ENCODE measurements around the gene PCSK5. TPM values are rescaled to one million over a fixed set of nuclear protein-coding genes. Genes with fewer than 3 reads are reported as not detected.
A peak's percentile ranks its signal among the peaks of the same experiment; 100 is the strongest.
"Not testable (repeated sequence)": the region's sequence is repeated elsewhere in the genome, so short reads cannot be mapped to it uniquely, and the experiment has no call there.

Gene PCSK5
- total RNA-seq, 1 experiment from 2014 or later: 0.48 TPM

GRCh38 chr9:76007935-76008334 is 117.5 kb downstream of the PCSK5 start:
- DNase-seq (ENCODE audit: low spot score): no peak

- no peak for DNase-seq (ENCODE audit: low spot score)
Observed at GRCh38 chr9:76013809-76014208, 123.3 kb downstream of the PCSK5 start.

GRCh38 chr9:76018235-76018634 is 127.8 kb downstream of the PCSK5 start:
- no peak for DNase-seq (ENCODE audit: low spot score)

DNA sequence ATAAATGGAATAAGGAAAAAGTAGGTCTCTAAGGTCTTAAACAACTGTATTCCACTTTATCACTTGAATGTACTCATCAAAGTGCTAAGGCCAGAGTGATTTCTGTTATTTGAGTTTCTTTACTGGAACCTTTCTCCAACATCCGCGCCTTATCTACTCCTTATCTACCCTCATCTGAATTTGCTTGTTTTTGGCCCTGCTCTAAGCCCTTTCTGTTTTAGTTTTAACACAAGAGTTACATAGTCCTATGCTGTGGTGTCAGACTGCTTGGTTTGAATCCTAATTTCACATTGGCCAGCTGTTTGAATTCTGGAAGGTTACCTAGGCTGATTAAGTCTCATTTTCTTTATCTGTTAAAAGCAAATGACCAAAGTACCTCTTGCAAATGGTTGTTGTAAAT is 128.3 kb downstream of the PCSK5 start:
- DNase-seq (ENCODE audit: low spot score): no peak

DNA sequence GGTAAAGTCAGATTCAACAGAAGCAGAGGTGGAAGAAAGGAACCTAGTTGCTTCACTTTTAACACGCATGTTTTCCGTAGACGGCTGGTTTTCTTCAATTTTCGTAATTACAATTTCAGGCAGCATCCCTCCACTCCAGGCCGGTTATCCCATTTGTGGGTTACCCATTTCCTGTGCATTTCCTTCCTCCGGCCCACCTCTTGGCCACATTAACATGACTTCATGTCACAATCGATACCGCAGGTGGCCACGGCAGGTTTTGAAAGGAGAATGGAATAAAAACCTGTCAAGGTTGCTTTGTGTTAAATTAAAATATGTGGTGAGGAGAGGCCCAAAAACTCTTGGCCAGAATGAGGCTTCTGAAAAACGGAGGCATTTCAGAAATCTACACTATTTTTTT is 130.2 kb downstream of the PCSK5 start:
- DNase-seq (ENCODE audit: low spot score): no peak

DNA sequence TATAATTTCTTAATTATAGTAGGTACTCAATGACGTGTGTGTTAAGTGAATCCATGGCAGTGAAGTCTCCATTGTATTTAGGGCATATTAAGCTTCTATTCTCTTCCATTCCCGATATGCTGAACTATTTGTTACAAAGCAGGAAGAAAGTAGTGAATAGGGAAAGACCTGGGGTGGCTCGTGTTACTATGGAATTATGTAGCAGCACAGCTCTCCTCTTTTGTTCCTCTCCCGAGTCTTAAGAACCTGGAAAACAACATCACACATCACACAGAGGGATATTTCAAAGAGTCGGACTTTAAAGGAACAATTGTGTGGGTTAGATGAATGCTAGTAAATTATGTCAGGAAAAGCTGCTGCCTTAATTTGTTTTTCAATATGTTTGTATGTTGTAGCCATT is 131.8 kb downstream of the PCSK5 start:
- no peak for DNase-seq (ENCODE audit: low spot score)

DNA sequence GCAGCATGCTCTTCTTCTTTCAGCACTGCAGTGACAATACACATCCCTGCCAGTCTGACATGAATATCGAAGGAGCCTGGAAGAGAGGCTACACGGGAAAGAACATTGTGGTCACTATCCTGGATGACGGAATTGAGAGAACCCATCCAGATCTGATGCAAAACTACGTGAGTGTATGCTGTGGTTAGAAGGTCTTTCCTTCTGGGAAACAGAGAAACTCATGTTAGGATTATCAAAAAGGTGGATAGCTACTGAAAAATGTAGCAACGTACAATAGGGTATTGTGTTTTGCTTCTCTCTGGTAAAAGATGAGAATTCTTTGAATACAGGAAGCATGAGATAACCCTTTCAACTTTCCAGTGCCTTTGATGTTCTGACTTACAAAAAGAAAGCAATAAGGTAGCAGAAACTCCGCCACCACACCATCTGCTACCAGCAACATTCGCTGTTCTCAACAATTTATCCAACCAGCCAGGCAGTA is 133.3 kb downstream of the PCSK5 start:
- DNase-seq (ENCODE audit: low spot score): peak; percentile 40

- no peak for DNase-seq (ENCODE audit: low spot score)
Observed at GRCh38 chr9:76025286-76025685, 134.8 kb downstream of the PCSK5 start.

GRCh38 chr9:76026796-76027195 is 136.3 kb downstream of the PCSK5 start:
- DNase-seq (ENCODE audit: low spot score): no peak

DNA sequence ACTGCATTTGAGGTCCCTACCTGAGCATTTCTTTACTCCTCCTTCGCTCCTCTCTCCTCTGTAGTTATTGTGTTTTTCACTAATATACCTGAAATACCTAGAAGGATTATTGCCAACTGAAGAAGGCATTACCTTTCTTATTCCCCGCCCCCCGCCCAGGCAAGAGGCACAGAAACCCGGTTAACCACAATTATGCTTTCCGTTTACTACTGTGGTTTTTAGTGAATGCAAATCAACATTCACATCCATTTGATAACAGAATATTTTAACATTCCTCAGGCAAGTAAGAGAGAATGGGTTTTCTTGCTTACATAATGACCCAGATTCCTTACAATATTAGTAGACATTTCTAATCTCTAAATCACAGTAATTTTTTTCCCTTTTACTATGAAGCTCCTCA is 136.9 kb downstream of the PCSK5 start:
- peak; percentile 10 for DNase-seq (ENCODE audit: low spot score)

GRCh38 chr9:76027861-76028260 is 137.4 kb downstream of the PCSK5 start:
- no peak for DNase-seq (ENCODE audit: low spot score)

DNA sequence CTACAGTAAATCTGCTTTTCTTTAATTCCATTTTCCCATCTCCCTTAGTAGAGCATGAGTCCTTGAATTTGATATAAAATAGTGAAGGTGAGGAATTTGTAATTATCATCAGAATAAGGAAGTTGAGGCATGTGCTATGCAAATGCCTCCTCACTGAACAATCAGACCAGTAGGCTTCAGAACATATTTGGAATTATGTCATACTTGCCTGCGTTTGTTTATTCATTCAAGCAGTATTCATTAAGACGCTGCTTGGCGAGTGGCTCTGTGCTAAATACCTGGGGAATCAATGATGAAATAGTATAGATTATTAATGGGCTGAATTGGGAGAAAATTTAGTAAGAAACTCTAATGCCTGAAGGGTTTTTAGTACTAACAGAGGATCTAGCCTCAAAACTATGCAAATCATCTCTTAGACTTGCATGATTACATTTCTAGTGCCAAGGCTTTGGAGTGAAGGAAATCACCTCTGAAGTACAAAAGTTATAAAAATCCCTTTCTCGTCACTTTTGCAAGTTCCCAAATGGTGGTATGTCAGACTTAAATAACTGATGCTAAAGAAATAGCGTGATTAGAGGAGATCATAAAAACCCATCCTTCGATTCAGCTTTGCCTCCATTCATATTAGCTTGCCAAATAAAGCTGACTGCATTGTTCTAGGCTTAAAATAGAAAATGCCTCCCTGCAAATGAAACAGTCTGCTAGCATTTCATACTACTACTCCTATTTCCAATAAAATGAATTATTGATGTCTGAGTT is 141.7 kb downstream of the PCSK5 start:
- no peak for DNase-seq (ENCODE audit: low spot score)

DNA sequence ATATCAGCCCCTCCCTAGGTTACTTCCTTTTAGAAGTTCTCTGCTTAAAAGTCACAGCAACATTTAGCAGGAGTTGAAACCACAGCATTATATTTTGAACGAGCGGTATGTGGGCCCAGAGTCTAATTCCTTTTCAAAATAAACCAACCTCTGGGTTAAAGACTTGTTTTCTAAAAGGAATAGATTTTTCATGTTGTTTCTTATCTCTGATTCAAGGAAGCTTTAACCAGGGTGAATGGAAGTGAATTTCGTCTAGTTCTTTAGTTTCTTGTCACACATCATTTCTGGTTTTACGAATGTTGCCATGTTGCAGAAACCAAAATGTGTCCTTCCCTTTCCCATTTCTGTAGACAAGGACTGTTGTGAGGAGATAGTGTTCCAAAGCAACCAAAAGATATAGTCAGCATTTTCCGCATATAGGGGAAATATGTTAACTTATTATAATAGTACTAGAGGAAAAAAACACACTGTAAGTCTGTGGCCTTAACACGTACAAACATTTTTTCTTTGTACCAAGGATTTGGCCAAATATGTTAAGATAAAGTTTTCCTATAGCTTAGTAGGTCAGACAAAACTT is 142.4 kb downstream of the PCSK5 start:
- DNase-seq (ENCODE audit: low spot score): no peak

DNA sequence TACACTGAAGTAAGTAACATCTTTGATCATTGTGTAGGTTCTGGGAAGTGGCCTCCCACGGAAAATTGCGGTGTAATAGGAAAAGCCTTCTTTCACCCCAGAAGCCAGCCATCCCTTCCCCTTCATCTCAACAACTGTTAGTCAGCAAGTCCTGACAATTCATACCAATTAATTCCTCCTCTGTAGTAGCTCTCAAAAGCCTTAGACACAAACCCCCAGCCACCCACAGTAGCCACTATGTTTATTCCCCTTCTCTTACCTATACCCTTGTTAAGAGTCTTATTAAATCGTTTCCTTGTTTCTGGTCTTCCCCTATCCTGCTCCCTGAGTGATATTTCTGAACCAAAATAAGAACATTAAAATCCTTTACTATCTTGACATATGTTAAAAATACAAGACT is 143.6 kb downstream of the PCSK5 start:
- no peak for DNase-seq (ENCODE audit: low spot score)

GRCh38 chr9:76036762-76037161 is 146.3 kb downstream of the PCSK5 start:
- no peak for DNase-seq (ENCODE audit: low spot score)

- DNase-seq (ENCODE audit: low spot score): no peak
Observed at GRCh38 chr9:76037587-76038225, 147.2 kb downstream of the PCSK5 start.

- DNase-seq (ENCODE audit: low spot score): no peak
Observed at GRCh38 chr9:76038431-76038830, 148.0 kb downstream of the PCSK5 start.

DNA sequence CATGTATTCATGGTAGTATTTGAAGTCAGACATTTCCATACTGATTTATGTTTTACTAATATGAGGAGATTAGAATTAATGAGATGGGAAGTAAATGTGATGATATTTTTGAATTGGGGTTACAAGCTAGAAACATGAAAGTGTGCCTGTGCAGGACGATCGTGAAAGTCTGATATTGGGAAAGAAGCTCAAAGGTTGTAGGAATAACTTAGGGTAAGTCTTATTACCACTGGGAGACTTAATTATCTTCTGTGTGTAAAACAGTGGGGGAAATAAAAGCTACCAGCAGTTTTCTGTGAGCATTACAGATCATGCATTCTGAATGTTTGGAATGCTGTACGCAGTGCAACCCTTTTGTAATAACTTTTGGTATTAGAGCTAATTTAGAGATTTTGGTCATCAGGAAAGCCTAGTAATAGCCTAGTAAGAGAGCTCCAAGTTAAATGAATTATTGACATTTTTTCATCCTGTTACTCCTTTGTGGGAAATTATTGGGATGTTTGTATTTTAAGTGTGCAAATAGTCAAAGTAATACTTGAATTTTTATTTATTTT is 153.9 kb downstream of the PCSK5 start:
- no peak for DNase-seq (ENCODE audit: low spot score)

DNA sequence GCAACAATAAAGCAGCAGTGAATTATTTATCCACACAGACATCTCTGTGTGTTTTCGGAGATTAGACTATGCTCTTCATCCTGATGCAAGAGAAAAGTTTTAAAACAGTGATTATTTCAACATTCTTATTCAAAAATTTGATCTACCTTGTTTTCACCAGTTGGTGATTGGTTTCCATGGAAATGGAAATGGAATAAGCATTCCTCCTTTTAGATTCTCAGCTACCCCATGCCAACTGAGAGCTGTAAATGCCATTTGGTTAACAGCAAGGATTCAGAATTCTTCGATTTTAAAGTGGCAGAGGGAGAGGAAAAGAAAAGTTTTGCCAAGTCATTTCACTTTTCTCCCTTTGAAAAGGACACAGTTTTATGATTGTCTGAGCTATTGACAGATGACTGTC is 154.7 kb downstream of the PCSK5 start:
- DNase-seq (ENCODE audit: low spot score): no peak

DNA sequence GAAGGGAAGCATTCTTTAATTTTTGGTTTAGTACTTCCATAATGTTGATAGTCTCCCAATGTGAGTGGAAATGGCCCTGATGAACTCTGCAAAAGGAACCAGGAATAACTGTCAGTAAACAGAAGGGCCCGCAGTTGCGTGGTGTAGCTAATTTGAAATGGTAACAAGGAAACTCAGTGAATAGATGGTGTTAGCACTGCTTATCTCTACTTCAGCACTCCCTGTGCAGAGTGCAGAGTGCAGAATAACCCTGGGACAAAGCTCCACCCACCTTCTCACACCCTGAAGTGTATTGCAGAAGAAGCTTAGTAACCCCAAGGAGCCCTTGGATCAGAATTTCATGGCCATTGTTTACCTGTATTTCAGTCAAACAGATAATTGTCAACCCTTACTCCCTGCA is 158.9 kb downstream of the PCSK5 start:
- no peak for DNase-seq (ENCODE audit: low spot score)

DNA sequence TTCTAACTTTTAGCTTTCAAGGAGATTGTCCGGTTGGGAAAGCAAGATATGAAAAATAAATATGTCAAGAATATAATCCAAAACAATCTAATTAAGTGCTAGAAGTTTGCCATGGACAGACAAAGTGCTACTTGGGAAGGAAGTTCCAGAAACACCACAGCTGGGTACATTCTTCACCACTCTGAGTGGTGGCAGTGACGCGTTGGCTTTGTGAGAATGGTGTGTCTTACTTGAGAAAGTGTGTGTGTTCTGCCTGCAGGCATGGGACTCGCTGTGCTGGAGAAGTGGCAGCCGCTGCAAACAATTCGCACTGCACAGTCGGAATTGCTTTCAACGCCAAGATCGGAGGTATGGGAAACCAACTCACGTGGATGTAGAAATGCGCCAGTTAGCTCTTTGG is 177.2 kb downstream of the PCSK5 start:
- DNase-seq (ENCODE audit: low spot score): no peak

- no peak for DNase-seq (ENCODE audit: low spot score)
Observed at GRCh38 chr9:76077537-76077936, 187.1 kb downstream of the PCSK5 start.

- not testable (repeated sequence) for DNase-seq (ENCODE audit: low spot score)
Observed at GRCh38 chr9:76081281-76081680, 190.8 kb downstream of the PCSK5 start.

All from A172 (cell line).